Neutrophil (primary cell): ENCODE data around the gene AIFM3.
"Not testable (repeated sequence)": the region's sequence is repeated elsewhere in the genome, so short reads cannot be mapped to it uniquely, and the experiment has no call there.

Source experiments
- H3K27ac ChIP-seq: fragments of 200-600 bp; sonication (generic); 2 replicates; pipeline ENCODE4 v1.5.1; 2016; ENCODE audit warnings: mild to moderate bottlenecking, moderate library complexity
- H3K27me3 ChIP-seq: fragments of 200-600 bp; sonication (generic); 2 replicates; pipeline ENCODE4 v1.6.0; 2016; ENCODE audit warnings: mild to moderate bottlenecking
- H3K36me3 ChIP-seq: fragments of 200-600 bp; sonication (generic); 2 replicates; pipeline ENCODE4 v1.5.1; 2017
- H3K4me1 ChIP-seq, 2 experiments: fragments of 200-600 bp in 1 of 2; sonication (generic) in 1 of 2; 1 replicate in 1 of 2; 2 replicates in 1 of 2; pipeline versions ENCODE4 v1.5.1 to v1.6.1; 2013 to 2016; ENCODE audit warnings: low read depth in 1 of 2, low read length in 1 of 2, mild to moderate bottlenecking in 1 of 2, moderate library complexity in 1 of 2; ENCODE audit not compliant: control insufficient read depth in 1 of 2, insufficient read depth in 1 of 2
- H3K4me3 ChIP-seq, 2 experiments: fragments of 200-600 bp in 1 of 2; sonication (generic) in 1 of 2; 1 replicate in 1 of 2; 2 replicates in 1 of 2; pipeline ENCODE4 v1.5.1; 2013 to 2016; ENCODE audit warnings: low read depth in 1 of 2, low read length in 1 of 2, mild to moderate bottlenecking in 1 of 2, moderate library complexity in 1 of 2
- H3K9me3 ChIP-seq: fragments of 200-600 bp; sonication (generic); 2 replicates; pipeline ENCODE4 v1.5.1; 2016
- TF ChIP-seq, protein P1 (sequence below): fragments of 200-600 bp; sonication (generic); IDR thresholded peaks from 2 replicates; pipeline ENCODE4 v1.5.1; 2016; ENCODE audit warnings: antibody characterized with exemption

Gene AIFM3

DNA sequence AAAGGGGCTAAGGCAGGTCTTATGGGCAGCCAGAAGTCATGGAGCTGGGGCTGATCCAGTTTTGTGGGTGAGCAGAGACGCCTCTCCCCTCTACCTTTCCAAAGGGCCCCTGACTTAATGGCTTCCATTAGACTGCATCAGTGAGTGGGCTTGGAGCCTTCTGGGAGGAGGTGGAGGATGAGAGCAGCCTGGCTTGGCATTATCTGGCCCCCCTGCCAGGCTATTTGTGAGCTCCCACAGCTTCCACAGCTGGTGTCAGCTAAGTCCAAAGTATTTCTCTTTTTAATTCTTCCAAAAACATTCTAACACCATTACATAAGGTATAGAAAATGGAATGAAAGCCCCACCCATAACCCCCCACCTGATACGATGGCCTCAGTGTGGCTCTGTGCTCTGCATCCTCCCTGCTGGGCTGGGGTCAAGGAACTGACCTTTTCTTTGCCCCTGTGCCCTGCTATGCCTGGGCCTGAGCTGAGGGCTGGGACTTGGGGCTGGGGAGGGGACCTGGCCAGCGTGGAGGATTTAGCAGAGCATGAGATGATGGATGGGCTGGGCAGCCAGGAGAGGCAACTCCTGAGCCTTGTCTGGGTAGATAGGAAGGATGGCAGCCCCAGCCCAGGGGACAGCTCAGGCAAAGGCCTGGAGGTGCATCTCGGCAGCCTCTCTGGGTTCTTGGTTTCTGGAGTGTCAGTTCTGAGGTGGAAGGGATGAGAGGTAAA lies 4.0 kb downstream of the AIFM3 start:
- H3K36me3 ChIP-seq, result no peaks in the 10 kb centered on the region
- no peak overlapping the region for H3K27ac ChIP-seq
- peaks cover 5% of the 10 kb centered on the region for H3K27me3 ChIP-seq
- peaks cover 6 to 10% of the 10 kb centered on the region in 2 experiments for H3K4me1 ChIP-seq
- TF ChIP-seq, protein P1, sequence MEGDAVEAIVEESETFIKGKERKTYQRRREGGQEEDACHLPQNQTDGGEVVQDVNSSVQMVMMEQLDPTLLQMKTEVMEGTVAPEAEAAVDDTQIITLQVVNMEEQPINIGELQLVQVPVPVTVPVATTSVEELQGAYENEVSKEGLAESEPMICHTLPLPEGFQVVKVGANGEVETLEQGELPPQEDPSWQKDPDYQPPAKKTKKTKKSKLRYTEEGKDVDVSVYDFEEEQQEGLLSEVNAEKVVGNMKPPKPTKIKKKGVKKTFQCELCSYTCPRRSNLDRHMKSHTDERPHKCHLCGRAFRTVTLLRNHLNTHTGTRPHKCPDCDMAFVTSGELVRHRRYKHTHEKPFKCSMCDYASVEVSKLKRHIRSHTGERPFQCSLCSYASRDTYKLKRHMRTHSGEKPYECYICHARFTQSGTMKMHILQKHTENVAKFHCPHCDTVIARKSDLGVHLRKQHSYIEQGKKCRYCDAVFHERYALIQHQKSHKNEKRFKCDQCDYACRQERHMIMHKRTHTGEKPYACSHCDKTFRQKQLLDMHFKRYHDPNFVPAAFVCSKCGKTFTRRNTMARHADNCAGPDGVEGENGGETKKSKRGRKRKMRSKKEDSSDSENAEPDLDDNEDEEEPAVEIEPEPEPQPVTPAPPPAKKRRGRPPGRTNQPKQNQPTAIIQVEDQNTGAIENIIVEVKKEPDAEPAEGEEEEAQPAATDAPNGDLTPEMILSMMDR, result no peak
- no peaks in the 10 kb centered on the region for H3K9me3 ChIP-seq
- no peak overlapping the region for H3K4me3 ChIP-seq

DNA sequence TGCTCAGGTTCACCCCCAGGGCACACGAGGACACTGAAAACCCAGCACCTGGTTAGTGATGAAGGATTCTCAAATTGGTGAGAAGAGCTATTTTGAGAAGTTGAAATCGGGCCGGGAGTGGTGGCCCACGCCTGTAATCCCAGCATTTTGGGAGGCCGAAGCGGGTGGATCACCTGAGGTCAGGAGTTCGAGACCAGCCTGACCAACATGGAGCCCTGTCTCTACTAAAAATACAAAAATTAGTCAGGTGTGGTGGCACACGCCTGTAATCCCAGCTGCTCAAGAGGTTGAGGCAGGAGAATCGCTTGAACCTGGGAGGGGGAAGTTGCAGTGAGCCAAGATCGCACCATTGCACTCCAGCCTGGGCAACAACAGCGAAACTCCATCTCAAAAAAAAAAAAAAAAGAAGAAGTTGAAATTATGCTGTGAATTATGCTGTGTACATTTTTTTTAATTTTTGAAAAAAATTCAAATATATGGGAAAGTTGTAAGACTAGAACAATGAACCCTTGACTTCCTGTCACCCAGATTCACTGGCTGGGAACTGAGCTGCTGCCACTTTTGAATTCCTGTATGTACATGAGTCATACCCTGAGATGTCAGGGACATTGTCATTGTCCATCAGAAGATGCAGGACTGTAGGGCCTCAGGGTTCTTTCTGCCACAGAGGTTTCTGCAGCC lies 5.1 kb downstream of the AIFM3 start:
- not testable (repeated sequence) for H3K9me3 ChIP-seq, H3K4me3 ChIP-seq, H3K36me3 ChIP-seq, H3K27me3 ChIP-seq, H3K27ac ChIP-seq, H3K4me1 ChIP-seq

DNA sequence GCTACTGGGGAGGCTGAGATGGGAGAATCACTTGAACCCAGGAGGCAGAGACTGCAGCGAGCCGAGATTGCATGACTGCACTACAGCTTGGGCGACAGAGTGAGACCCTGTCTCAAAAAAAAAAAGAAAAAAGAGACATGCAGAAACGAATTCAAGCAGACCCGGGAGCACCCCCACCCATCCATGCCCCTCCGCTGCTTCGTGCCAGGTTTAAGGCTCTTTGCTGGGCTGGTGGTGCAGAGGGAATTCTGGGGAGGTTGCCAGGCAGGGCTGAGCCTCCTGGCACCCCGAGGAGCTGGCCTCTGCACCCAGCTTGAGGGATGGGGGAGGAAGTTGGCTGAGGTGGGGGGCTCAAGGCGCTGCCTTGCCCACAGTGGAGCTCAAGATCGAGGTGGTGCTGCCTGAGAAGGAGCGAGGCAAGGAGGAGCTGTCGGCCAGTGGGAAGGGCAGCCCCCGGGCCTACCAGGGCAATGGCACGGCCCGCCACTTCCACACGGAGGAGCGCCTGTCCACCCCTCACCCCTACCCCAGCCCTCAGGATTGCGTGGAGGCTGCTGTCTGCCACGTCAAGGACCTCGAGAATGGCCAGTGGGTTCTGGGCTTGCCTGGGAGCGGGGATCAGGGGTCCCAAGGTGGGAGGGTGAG lies 6.0 kb downstream of the AIFM3 start:
- no peak overlapping the region for H3K27ac ChIP-seq
- TF ChIP-seq, protein P1, result no peak
- no peaks in the 10 kb centered on the region for H3K27me3 ChIP-seq

DNA sequence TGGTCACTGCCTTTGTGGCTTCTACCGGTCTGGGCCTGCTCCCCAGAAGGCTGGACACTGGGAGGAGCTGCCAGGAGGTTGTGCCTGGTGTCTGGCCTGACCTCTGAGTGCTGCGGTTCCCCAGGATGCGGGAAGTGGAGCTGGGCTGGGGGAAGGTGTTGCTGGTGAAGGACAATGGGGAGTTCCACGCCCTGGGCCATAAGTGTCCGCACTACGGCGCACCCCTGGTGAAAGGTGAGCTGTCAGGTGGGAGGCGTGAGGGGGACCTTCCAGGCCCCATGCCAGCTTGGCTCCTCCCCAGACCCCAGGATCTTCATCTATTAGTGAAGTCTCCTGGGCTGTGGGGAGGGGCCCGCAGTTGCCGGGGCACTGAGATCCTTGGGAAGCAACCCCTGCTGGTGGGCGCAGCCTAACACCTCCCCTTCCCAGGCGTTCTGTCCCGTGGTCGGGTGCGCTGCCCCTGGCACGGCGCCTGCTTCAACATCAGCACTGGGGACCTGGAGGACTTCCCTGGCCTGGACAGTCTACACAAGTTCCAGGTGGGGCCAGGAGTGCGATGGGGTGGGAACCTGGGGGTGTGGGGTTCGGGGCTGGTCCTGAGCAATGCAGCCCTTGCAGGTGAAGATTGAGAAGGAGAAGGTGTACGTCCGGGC lies 6.7 kb downstream of the AIFM3 start:
- Histone ChIP-seq H3K27me3 (no peaks in the 10 kb centered on the region), H3K36me3 (no peaks in the 10 kb centered on the region), H3K4me3 (no peak overlapping the region), H3K27ac (no peak overlapping the region), H3K4me1 (no peaks in the 10 kb centered on the region), H3K9me3 (no peaks in the 10 kb centered on the region)
- TF ChIP-seq, protein P1, result no peak

More for the DNA sequence above, 6.0 kb downstream of the AIFM3 start:
- no peaks in the 10 kb centered on the region for H3K36me3 ChIP-seq
- H3K4me1 ChIP-seq, result peaks cover 5 to 7% of the 10 kb centered on the region in 2 experiments
- H3K4me3 ChIP-seq, result no peak overlapping the region
- H3K9me3 ChIP-seq, result no peaks in the 10 kb centered on the region

DNA sequence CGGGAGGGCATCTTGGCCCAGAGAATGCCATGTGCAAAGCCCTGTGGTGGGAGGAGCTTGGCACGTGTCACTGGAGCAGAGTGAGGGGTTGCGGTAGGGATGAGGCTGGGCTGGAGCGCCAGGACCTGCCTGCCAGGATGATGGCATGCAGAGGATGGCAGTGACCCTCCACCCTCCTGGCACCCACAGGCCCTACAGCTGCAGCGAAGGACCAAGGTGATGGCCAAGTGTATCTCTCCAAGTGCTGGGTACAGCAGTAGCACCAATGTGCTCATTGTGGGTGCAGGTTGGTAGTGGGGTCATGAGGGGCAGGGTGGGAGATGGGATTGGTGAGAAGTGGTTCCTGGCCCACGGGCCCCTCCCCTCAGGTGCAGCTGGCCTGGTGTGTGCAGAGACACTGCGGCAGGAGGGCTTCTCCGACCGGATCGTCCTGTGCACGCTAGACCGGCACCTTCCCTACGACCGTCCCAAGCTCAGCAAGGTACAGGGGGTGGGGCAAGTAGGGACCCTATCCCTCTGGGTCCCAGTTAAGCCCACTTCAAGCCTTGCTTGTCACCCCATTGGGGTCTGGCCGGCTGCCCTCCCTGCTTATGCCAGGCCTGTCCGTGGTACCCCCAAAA lies 7.4 kb downstream of the AIFM3 start:
- TF ChIP-seq, protein P1, result no peak
- Histone ChIP-seq H3K4me1 (peaks cover 1 to 4% of the 10 kb centered on the region in 2 experiments), H3K36me3 (no peaks in the 10 kb centered on the region), H3K27me3 (peaks cover 4% of the 10 kb centered on the region), H3K4me3 (no peak overlapping the region), H3K9me3 (no peaks in the 10 kb centered on the region), H3K27ac (no peak overlapping the region)
